A673 (cell line): Measurements from ENCODE around the gene THSD1.
"Not testable (repeated sequence)": the region's sequence is repeated elsewhere in the genome, so short reads cannot be mapped to it uniquely, and the experiment has no call there.

Experiments used
- EZH2 ChIP-seq: fragments of 200-600 bp; sonication (generic); IDR thresholded peaks from 2 replicates; pipeline ENCODE4 v1.6.1; 2017; ENCODE audit warnings: borderline replicate concordance, low read depth, mild to moderate bottlenecking, mixed read lengths, antibody characterized with exemption, low read length; ENCODE audit not compliant: poor library complexity, severe bottlenecking
- TF ChIP-seq, protein P1 (sequence below): fragments of 300-800, 200-600 bp; sonication (generic); conservative IDR thresholded peaks from 2 replicates; pipeline ENCODE4 v1.5.1; 2017; ENCODE audit warnings: low read depth, mild to moderate bottlenecking, antibody characterized with exemption, low read length, moderate library complexity, mixed read lengths

DNA sequence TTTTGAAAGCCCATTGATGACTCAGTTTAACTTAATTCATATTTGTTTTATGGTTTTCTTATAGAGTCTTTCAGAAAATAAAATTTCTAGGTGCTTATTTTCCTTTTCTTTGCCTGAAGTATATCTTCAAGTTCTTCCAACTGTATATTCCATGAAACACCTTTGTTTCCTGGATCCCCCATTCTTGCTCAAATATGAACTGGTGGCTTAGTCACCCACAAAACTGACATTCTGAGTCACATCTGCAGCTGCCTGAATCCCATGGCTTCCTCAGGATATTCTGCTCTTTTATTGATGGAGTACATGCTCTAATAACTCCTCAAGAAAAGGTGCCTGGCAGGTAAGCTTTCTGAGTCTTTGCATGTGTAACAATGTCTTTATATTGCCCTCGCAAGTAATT lies 32.7 kb downstream of the THSD1 start:
- TF ChIP-seq, protein P1, sequence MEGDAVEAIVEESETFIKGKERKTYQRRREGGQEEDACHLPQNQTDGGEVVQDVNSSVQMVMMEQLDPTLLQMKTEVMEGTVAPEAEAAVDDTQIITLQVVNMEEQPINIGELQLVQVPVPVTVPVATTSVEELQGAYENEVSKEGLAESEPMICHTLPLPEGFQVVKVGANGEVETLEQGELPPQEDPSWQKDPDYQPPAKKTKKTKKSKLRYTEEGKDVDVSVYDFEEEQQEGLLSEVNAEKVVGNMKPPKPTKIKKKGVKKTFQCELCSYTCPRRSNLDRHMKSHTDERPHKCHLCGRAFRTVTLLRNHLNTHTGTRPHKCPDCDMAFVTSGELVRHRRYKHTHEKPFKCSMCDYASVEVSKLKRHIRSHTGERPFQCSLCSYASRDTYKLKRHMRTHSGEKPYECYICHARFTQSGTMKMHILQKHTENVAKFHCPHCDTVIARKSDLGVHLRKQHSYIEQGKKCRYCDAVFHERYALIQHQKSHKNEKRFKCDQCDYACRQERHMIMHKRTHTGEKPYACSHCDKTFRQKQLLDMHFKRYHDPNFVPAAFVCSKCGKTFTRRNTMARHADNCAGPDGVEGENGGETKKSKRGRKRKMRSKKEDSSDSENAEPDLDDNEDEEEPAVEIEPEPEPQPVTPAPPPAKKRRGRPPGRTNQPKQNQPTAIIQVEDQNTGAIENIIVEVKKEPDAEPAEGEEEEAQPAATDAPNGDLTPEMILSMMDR = not testable (repeated sequence)
- not testable (repeated sequence) for TF ChIP-seq EZH2
